Thyroid gland (tissue), 4 donors: ENCODE measurements around the gene YAP1. TPM values are rescaled to one million over a fixed set of nuclear protein-coding genes. Genes with fewer than 3 reads are reported as not detected.

Experiments
- DNase-seq, 2 donors: peaks; one replicate each; pipeline ENCODE4 v3.0.0-alpha.2; 2019
- H3K27ac ChIP-seq, 3 donors: fragments of 200-600 bp; sonication (generic); 1 replicate in 2 of 3; 2 replicates in 1 of 3; pipeline ENCODE4 v1.5.1; 2016 to 2019; ENCODE audit warnings: mild to moderate bottlenecking in 1 of 3, moderate library complexity in 1 of 3
- H3K27me3 ChIP-seq: fragments of 200-600 bp; sonication (generic); one replicate; pipeline ENCODE4 v1.5.1; 2019
- H3K36me3 ChIP-seq, 2 donors: fragments of 200-600 bp; sonication (generic); one replicate each; pipeline ENCODE4 v1.5.1; 2016 to 2019
- H3K4me1 ChIP-seq, 2 donors: fragments of 200-600 bp; sonication (generic); one replicate each; pipeline ENCODE4 v1.5.1; 2017 to 2019
- H3K4me3 ChIP-seq, 3 donors: fragments of 200-600 bp; sonication (generic); replicated peaks in 1 of 3; 1 replicate in 2 of 3; 2 replicates in 1 of 3; pipeline ENCODE4 v1.5.1; 2016; ENCODE audit warnings: mild to moderate bottlenecking in 1 of 3
- H3K9me3 ChIP-seq: fragments of 200-600 bp; sonication (generic); one replicate; pipeline ENCODE4 v1.5.1; 2017
- POLR2A ChIP-seq, 2 donors: fragments of 450-650 bp; IDR thresholded peaks; one replicate each; pipeline ENCODE4 v1.6.1; 2017; ENCODE audit warnings: antibody characterized with exemption in 2 of 2, mild to moderate bottlenecking in 2 of 2, moderate library complexity in 1 of 2
- WGBS, 2 donors: methylation state at CpG; one replicate each; pipeline ENCODE4 v1.1.5; 2017; 5-methylcytosine and 5-hydroxymethylcytosine counted together
- intact Hi-C: fragments of 100-400 bp; cut with DNase I; formaldehyde crosslinking; loops from one replicate; pipeline ENCODE4 v1.15.1; 2023
- total RNA-seq, 4 donors: library from RNA; depleted of rRNA; stranded (reverse); fragments of >200 nt; gene quantifications; one replicate each; pipeline ENCODE4 v1.2.3, GENCODE V29; 2016
- TF ChIP-seq, protein P1 (sequence below), 6 experiments: fragments of 200-600 bp in 3 of 6; fragments of 450-650 bp in 3 of 6; sonication (generic) in 3 of 6; IDR thresholded peaks; one replicate each; pipeline ENCODE4 v1.5.1; 2016 to 2019; ENCODE audit warnings: antibody characterized with exemption in 6 of 6, mild to moderate bottlenecking in 2 of 6, inconsistent platforms in 1 of 6, moderate library complexity in 1 of 6

Gene YAP1
- total RNA-seq, 4 donors from 2014 or later: 162 to 202 (median 176) TPM

- intact Hi-C loops: no loop called here
- H3K36me3 ChIP-seq: peaks cover 13 to 16% of the 10 kb centered on the region in 2 donors
- no peaks in the 10 kb centered on the region for H3K27me3 ChIP-seq
- H3K4me1 ChIP-seq: peaks cover 3 to 10% of the 10 kb centered on the region in 2 donors
- no peak overlapping the region for H3K4me3 ChIP-seq
- WGBS, 2 donors: 88 to 95% methylated on average over 4 of the region's 4 CpGs
- no peak overlapping the region for H3K27ac ChIP-seq
- no peak for DNase-seq
- TF ChIP-seq POLR2A (IDR thresholded peaks at IDR 0.05): no peak
- TF ChIP-seq, protein P1, sequence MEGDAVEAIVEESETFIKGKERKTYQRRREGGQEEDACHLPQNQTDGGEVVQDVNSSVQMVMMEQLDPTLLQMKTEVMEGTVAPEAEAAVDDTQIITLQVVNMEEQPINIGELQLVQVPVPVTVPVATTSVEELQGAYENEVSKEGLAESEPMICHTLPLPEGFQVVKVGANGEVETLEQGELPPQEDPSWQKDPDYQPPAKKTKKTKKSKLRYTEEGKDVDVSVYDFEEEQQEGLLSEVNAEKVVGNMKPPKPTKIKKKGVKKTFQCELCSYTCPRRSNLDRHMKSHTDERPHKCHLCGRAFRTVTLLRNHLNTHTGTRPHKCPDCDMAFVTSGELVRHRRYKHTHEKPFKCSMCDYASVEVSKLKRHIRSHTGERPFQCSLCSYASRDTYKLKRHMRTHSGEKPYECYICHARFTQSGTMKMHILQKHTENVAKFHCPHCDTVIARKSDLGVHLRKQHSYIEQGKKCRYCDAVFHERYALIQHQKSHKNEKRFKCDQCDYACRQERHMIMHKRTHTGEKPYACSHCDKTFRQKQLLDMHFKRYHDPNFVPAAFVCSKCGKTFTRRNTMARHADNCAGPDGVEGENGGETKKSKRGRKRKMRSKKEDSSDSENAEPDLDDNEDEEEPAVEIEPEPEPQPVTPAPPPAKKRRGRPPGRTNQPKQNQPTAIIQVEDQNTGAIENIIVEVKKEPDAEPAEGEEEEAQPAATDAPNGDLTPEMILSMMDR (IDR thresholded peaks at IDR 0.05): no peak
- H3K9me3 ChIP-seq: no peaks in the 10 kb centered on the region
Observed at GRCh38 chr11:102205805-102206204, 95.6 kb downstream of the YAP1 start.

- WGBS, 2 donors: 93 to 96% methylated on average over 2 of the region's 2 CpGs
Observed at GRCh38 chr11:102208835-102209234, 98.6 kb downstream of the YAP1 start.

DNA sequence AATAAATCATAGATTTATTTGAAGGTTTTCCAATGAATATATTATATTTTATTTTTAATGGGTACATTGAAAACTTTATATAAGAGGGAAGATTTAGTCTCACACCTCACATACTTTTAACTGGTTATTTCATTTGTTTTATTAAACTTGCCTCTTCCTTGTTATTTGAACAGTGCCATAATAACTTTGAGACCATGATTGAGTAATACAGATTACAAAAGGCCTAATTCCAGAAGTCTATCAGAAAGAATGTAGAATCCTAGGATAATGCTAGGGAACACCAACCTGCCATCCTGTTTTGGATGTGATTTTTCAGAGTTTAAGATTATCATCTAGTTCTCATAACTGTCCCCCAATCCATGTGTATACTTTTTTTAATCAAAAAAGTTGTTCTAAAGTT is 104.4 kb downstream of the YAP1 start:
- intact Hi-C loops: no loop called here
- H3K9me3 ChIP-seq: no peaks in the 10 kb centered on the region
- H3K27ac ChIP-seq: no peak overlapping the region
- peaks cover 5 to 9% of the 10 kb centered on the region in 2 donors for H3K36me3 ChIP-seq
- H3K4me1 ChIP-seq: no peaks in the 10 kb centered on the region
- no peak overlapping the region for H3K4me3 ChIP-seq
- no peak for TF ChIP-seq POLR2A (IDR thresholded peaks at IDR 0.05)
- TF ChIP-seq, protein P1 (IDR thresholded peaks at IDR 0.05): no peak
- DNase-seq: no peak
- no peaks in the 10 kb centered on the region for H3K27me3 ChIP-seq

More at GRCh38 chr11:102208835-102209234, 98.6 kb downstream of the YAP1 start:
- Histone ChIP-seq H3K27me3 (no peaks in the 10 kb centered on the region), H3K4me1 (peaks cover under 1 to 7% of the 10 kb centered on the region in 2 donors), H3K36me3 (peaks cover 13 to 16% of the 10 kb centered on the region in 2 donors), H3K9me3 (no peaks in the 10 kb centered on the region), H3K4me3 (no peak overlapping the region), H3K27ac (no peak overlapping the region)
- TF ChIP-seq POLR2A (IDR thresholded peaks at IDR 0.05): no peak
- TF ChIP-seq, protein P1 (IDR thresholded peaks at IDR 0.05): no peak
- no peak for DNase-seq
- intact Hi-C loops: no loop called here

DNA sequence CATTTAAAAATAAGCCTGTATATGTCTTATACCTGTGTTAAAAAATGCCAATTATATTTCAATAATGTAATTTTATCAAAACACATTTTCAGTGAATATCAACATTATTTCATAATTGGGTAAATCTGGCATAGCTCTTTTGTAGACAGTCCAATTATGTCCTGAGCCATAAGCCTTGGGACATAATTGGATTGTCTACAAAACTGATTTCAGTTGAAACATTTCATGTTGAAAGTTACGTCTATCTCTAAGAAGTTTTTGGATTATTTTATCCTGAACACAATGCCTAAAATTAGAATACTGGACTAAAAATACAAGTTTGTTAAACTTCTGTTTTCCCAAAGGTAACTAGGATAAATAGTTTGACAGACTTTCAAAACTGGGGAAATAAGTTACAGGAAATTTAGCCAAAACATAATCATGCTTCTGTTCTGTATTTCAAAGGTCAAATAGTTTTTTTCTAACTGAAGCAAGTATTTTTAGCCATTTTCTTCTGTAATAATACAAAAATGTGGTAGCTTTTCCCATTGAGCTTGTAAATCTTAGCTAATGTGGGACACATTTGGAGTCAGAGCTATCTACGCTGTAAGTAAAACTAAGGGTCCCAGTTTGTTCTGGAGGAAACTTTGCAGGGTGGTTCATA is 106.3 kb downstream of the YAP1 start:
- intact Hi-C loops: no loop called here
- Histone ChIP-seq H3K27ac (peak overlapping the region in 1 of 3 donors; percentile 20), H3K36me3 (no peaks in the 10 kb centered on the region), H3K27me3 (no peaks in the 10 kb centered on the region), H3K4me1 (peaks cover 0 to 16% of the 10 kb centered on the region in 2 donors), H3K4me3 (no peak overlapping the region), H3K9me3 (no peaks in the 10 kb centered on the region)
- TF ChIP-seq, protein P1 (IDR thresholded peaks at IDR 0.05): no peak
- TF ChIP-seq POLR2A (IDR thresholded peaks at IDR 0.05): no peak
- 73 to 77% methylated on average over 2 of the region's 2 CpGs for WGBS, 2 donors
- no peak for DNase-seq

DNA sequence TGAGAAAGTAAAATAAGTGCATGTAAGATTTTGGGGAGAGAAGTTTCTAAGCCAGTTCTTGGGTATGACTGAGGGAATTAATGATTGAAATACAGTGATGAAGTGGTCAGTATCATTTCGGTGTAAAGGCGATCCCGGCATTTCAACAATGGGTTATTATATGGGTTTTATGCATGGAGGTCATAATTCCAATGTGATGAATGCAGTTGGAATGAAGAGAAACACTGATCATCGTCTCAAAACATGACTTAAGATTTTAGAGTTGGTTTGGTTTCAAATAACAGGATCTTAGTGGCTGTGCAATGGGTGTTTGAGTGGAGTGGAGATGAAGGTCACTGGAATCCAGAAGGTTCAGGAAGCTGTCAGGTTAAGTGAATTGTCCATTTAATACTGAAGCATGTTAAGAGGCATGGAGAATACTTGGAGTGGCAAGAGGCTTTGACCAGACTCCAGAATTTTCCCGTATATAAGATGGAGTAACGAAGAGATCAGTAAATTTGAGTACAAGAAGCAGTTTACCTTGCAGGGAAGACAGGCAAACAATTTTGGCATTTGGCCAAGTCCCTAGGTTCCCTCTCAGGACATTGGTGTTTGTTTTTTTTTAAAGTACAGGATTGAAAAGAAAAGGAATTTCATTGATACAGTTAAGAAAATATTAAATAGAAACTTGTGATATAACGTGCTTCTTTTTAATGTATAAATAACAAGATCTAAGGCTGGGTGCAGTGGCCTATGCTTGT is 110.7 kb downstream of the YAP1 start:
- H3K36me3 ChIP-seq: peaks cover 0 to 3% of the 10 kb centered on the region in 2 donors
- no peaks in the 10 kb centered on the region for H3K27me3 ChIP-seq
- peak in 1 of 2 donors; percentile 16 for DNase-seq
- TF ChIP-seq POLR2A (IDR thresholded peaks at IDR 0.05): no peak
- TF ChIP-seq, protein P1 (IDR thresholded peaks at IDR 0.05): no peak
- intact Hi-C loops: no loop called here
- H3K4me3 ChIP-seq: no peak overlapping the region
- peaks cover 0 to 16% of the 10 kb centered on the region in 2 donors for H3K4me1 ChIP-seq
- no peak overlapping the region for H3K27ac ChIP-seq
- H3K9me3 ChIP-seq: no peaks in the 10 kb centered on the region
- 77 to 80% methylated on average over 7 of the region's 7 CpGs for WGBS, 2 donors
